ENCODE results near the gene GLT6D1.

Gene GLT6D1

GRCh38 chr9:135660407-135660806 lies 21.1 kb upstream of the GLT6D1 start:
- Histone ChIP-seq H3K36me3 (ENCODE audit: insufficient read depth, insufficient read length, low read length) (no peaks in the 10 kb centered on the region), H3K9me3 (ENCODE audit: insufficient read depth, low read length) (no peaks in the 10 kb centered on the region), H3K9ac (ENCODE audit: insufficient read length, low read depth) (no peak overlapping the region), H3K27me3 (ENCODE audit: insufficient read depth, insufficient read length) (no peaks in the 10 kb centered on the region), H3K4me1 (ENCODE audit: insufficient read depth, insufficient read length) (peaks cover 4% of the 10 kb centered on the region), H3K4me3 (ENCODE audit: insufficient read length, low read depth) (no peak overlapping the region)
- no peak for TF ChIP-seq YY1 (IDR thresholded peaks at IDR 0.05; ENCODE audit: insufficient read depth, insufficient read length)
- no peak for TF ChIP-seq ZNF274 (IDR thresholded peaks at IDR 0.05; ENCODE audit: low read depth, low read length)
- TF ChIP-seq SUZ12 (IDR thresholded peaks at IDR 0.05; ENCODE audit: extremely low read depth, insufficient read depth, insufficient read length): no peak
- DNase-seq (ENCODE audit: low read depth, low spot score): no peak

GRCh38 chr9:135659252-135659651 lies 19.9 kb upstream of the GLT6D1 start:
- TF ChIP-seq ZNF274 (IDR thresholded peaks at IDR 0.05; ENCODE audit: low read depth, low read length) (no peak), SUZ12 (IDR thresholded peaks at IDR 0.05; ENCODE audit: extremely low read depth, insufficient read depth, insufficient read length) (no peak), YY1 (IDR thresholded peaks at IDR 0.05; ENCODE audit: insufficient read depth, insufficient read length) (no peak)
- H3K27me3 ChIP-seq (ENCODE audit: insufficient read depth, insufficient read length): no peaks in the 10 kb centered on the region
- H3K9me3 ChIP-seq (ENCODE audit: insufficient read depth, low read length): peaks cover 4% of the 10 kb centered on the region; the same call in 1 of the 2 replicates
- no peak overlapping the region for H3K9ac ChIP-seq (ENCODE audit: insufficient read length, low read depth)
- H3K4me1 ChIP-seq (ENCODE audit: insufficient read depth, insufficient read length): peaks cover 4% of the 10 kb centered on the region
- H3K4me3 ChIP-seq (ENCODE audit: insufficient read length, low read depth): no peak overlapping the region
- H3K36me3 ChIP-seq (ENCODE audit: insufficient read depth, insufficient read length, low read length): no peaks in the 10 kb centered on the region
- DNase-seq (ENCODE audit: low read depth, low spot score): no peak

GRCh38 chr9:135657416-135657815 lies 18.1 kb upstream of the GLT6D1 start:
- Histone ChIP-seq H3K9ac (ENCODE audit: insufficient read length, low read depth) (no peak overlapping the region), H3K4me1 (ENCODE audit: insufficient read depth, insufficient read length) (no peaks in the 10 kb centered on the region), H3K36me3 (ENCODE audit: insufficient read depth, insufficient read length, low read length) (no peaks in the 10 kb centered on the region), H3K27me3 (ENCODE audit: insufficient read depth, insufficient read length) (no peaks in the 10 kb centered on the region), H3K4me3 (ENCODE audit: insufficient read length, low read depth) (no peak overlapping the region), H3K9me3 (ENCODE audit: insufficient read depth, low read length) (peaks cover 19% of the 10 kb centered on the region)
- TF ChIP-seq ZNF274 (IDR thresholded peaks at IDR 0.05; ENCODE audit: low read depth, low read length) (no peak), SUZ12 (IDR thresholded peaks at IDR 0.05; ENCODE audit: extremely low read depth, insufficient read depth, insufficient read length) (no peak), YY1 (IDR thresholded peaks at IDR 0.05; ENCODE audit: insufficient read depth, insufficient read length) (no peak)
- no peak for DNase-seq (ENCODE audit: low read depth, low spot score)

- DNase-seq (ENCODE audit: low read depth, low spot score): no peak
- TF ChIP-seq ZNF274 (IDR thresholded peaks at IDR 0.05; ENCODE audit: low read depth, low read length) (no peak), YY1 (IDR thresholded peaks at IDR 0.05; ENCODE audit: insufficient read depth, insufficient read length) (no peak), SUZ12 (IDR thresholded peaks at IDR 0.05; ENCODE audit: extremely low read depth, insufficient read depth, insufficient read length) (no peak)
- Histone ChIP-seq H3K4me1 (ENCODE audit: insufficient read depth, insufficient read length) (peaks cover 2% of the 10 kb centered on the region), H3K4me3 (ENCODE audit: insufficient read length, low read depth) (no peak overlapping the region), H3K9ac (ENCODE audit: insufficient read length, low read depth) (no peak overlapping the region), H3K27me3 (ENCODE audit: insufficient read depth, insufficient read length) (no peaks in the 10 kb centered on the region), H3K36me3 (ENCODE audit: insufficient read depth, insufficient read length, low read length) (no peaks in the 10 kb centered on the region), H3K9me3 (ENCODE audit: insufficient read depth, low read length) (peaks cover 40% of the 10 kb centered on the region)
Measured at GRCh38 chr9:135655317-135655716, 16.0 kb upstream of the GLT6D1 start.

GRCh38 chr9:135650408-135650807 lies 11.1 kb upstream of the GLT6D1 start:
- Histone ChIP-seq H3K4me1 (ENCODE audit: insufficient read depth, insufficient read length) (peaks cover 3% of the 10 kb centered on the region), H3K4me3 (ENCODE audit: insufficient read length, low read depth) (no peak overlapping the region), H3K9ac (ENCODE audit: insufficient read length, low read depth) (no peak overlapping the region), H3K36me3 (ENCODE audit: insufficient read depth, insufficient read length, low read length) (no peaks in the 10 kb centered on the region), H3K9me3 (ENCODE audit: insufficient read depth, low read length) (peaks cover 90% of the 10 kb centered on the region), H3K27me3 (ENCODE audit: insufficient read depth, insufficient read length) (no peaks in the 10 kb centered on the region)
- TF ChIP-seq SUZ12 (IDR thresholded peaks at IDR 0.05; ENCODE audit: extremely low read depth, insufficient read depth, insufficient read length) (no peak), ZNF274 (IDR thresholded peaks at IDR 0.05; ENCODE audit: low read depth, low read length) (no peak), YY1 (IDR thresholded peaks at IDR 0.05; ENCODE audit: insufficient read depth, insufficient read length) (no peak)
- no peak for DNase-seq (ENCODE audit: low read depth, low spot score)

- H3K36me3 ChIP-seq (ENCODE audit: insufficient read depth, insufficient read length, low read length): no peaks in the 10 kb centered on the region
- H3K27me3 ChIP-seq (ENCODE audit: insufficient read depth, insufficient read length): no peaks in the 10 kb centered on the region
- no peak overlapping the region for H3K9ac ChIP-seq (ENCODE audit: insufficient read length, low read depth)
- peak; percentile 20 for DNase-seq (ENCODE audit: low read depth, low spot score)
- peaks cover 97% of the 10 kb centered on the region for H3K9me3 ChIP-seq (ENCODE audit: insufficient read depth, low read length)
- TF ChIP-seq SUZ12 (IDR thresholded peaks at IDR 0.05; ENCODE audit: extremely low read depth, insufficient read depth, insufficient read length): no peak
- TF ChIP-seq YY1 (IDR thresholded peaks at IDR 0.05; ENCODE audit: insufficient read depth, insufficient read length): no peak
- no peak for TF ChIP-seq ZNF274 (IDR thresholded peaks at IDR 0.05; ENCODE audit: low read depth, low read length)
- no peak overlapping the region for H3K4me3 ChIP-seq (ENCODE audit: insufficient read length, low read depth)
- peaks cover 3% of the 10 kb centered on the region for H3K4me1 ChIP-seq (ENCODE audit: insufficient read depth, insufficient read length)
Measured at GRCh38 chr9:135649508-135649907, 10.2 kb upstream of the GLT6D1 start.

GRCh38 chr9:135648494-135649410 lies 9.4 kb upstream of the GLT6D1 start:
- Histone ChIP-seq H3K27me3 (ENCODE audit: insufficient read depth, insufficient read length) (no peaks in the 10 kb centered on the region), H3K9ac (ENCODE audit: insufficient read length, low read depth) (no peak overlapping the region), H3K4me3 (ENCODE audit: insufficient read length, low read depth) (no peak overlapping the region), H3K4me1 (ENCODE audit: insufficient read depth, insufficient read length) (peaks cover 3% of the 10 kb centered on the region), H3K9me3 (ENCODE audit: insufficient read depth, low read length) (peaks cover 97% of the 10 kb centered on the region), H3K36me3 (ENCODE audit: insufficient read depth, insufficient read length, low read length) (no peaks in the 10 kb centered on the region)
- TF ChIP-seq SUZ12 (IDR thresholded peaks at IDR 0.05; ENCODE audit: extremely low read depth, insufficient read depth, insufficient read length): no peak
- no peak for TF ChIP-seq ZNF274 (IDR thresholded peaks at IDR 0.05; ENCODE audit: low read depth, low read length)
- TF ChIP-seq YY1 (IDR thresholded peaks at IDR 0.05; ENCODE audit: insufficient read depth, insufficient read length): no peak
- DNase-seq (ENCODE audit: low read depth, low spot score): no peak
